Panc1 (cell line): ENCODE measurements around the gene FYCO1.

Experiments used
- CTCF ChIP-seq: fragments of 450-650 bp; IDR thresholded peaks from 2 replicates; pipeline ENCODE4 v1.5.1; 2017; ENCODE audit warnings: mild to moderate bottlenecking
- REST ChIP-seq, 2 experiments: IDR thresholded peaks; 2 replicates each; pipeline ENCODE4 v1.6.1; 2011 to 2012; ENCODE audit warnings: low read depth in 2 of 2, control low read depth in 1 of 2, low read length in 1 of 2, mild to moderate bottlenecking in 1 of 2, moderate library complexity in 1 of 2; ENCODE audit not compliant: insufficient read depth in 1 of 2

GRCh38 chr3:45908761-45909160, 86.9 kb downstream of the FYCO1 start:
- TF ChIP-seq CTCF (no peak), REST (IDR thresholded peaks at IDR 0.05; ENCODE audit: insufficient read depth in 1 of 2, low read depth in 2 of 2, low read length in 1 of 2) (no peak)
